NCI-H146 (cell line): ENCODE results near the gene ATRN.

Experiments
- DNase-seq: peaks from one replicate; lab custom pipeline; 2025; lab: John Stamatoyannopoulos, UW

Gene ATRN

GRCh38 chr20:3628502-3629314 is 157.9 kb downstream of the ATRN start:
- no peak for DNase-seq

- no peak for DNase-seq
Measured at GRCh38 chr20:3629893-3630292, 159.1 kb downstream of the ATRN start.

- no peak for DNase-seq
Measured at GRCh38 chr20:3630429-3630828, 159.6 kb downstream of the ATRN start.

- no peak for DNase-seq
Measured at GRCh38 chr20:3631534-3631933, 160.7 kb downstream of the ATRN start.

GRCh38 chr20:3632311-3633004 is 161.6 kb downstream of the ATRN start:
- DNase-seq = no peak

- no peak for DNase-seq
Measured at GRCh38 chr20:3633913-3634478, 163.2 kb downstream of the ATRN start.

- DNase-seq = no peak
Measured at GRCh38 chr20:3635346-3635745, 164.5 kb downstream of the ATRN start.

- no peak for DNase-seq
Measured at GRCh38 chr20:3640259-3640658, 169.4 kb downstream of the ATRN start.

- peak; percentile 43 for DNase-seq
Measured at GRCh38 chr20:3645309-3646066, 174.7 kb downstream of the ATRN start.

- no peak for DNase-seq
Measured at GRCh38 chr20:3646067-3646440, 175.2 kb downstream of the ATRN start.

- no peak for DNase-seq
Measured at GRCh38 chr20:3646651-3647050, 175.8 kb downstream of the ATRN start.

- DNase-seq = no peak
Measured at GRCh38 chr20:3647473-3647872, 176.7 kb downstream of the ATRN start.

- DNase-seq = peak; percentile 11
Measured at GRCh38 chr20:3648951-3649350, 178.1 kb downstream of the ATRN start.

GRCh38 chr20:3651204-3651962 is 180.6 kb downstream of the ATRN start:
- DNase-seq = no peak

GRCh38 chr20:3652221-3652620 is 181.4 kb downstream of the ATRN start:
- peak; percentile 45 for DNase-seq

GRCh38 chr20:3652676-3653596 is 182.1 kb downstream of the ATRN start:
- DNase-seq = no peak

GRCh38 chr20:3653921-3654320 is 183.1 kb downstream of the ATRN start:
- no peak for DNase-seq

GRCh38 chr20:3654326-3655130 is 183.7 kb downstream of the ATRN start:
- DNase-seq = no peak

- DNase-seq = no peak
Measured at GRCh38 chr20:3655131-3655405, 184.2 kb downstream of the ATRN start.
